GM19240 (cell line): ENCODE results near the gene CCR6.
A peak's percentile ranks its signal among the peaks of the same experiment; 100 is the strongest.
"Not testable (repeated sequence)": the region's sequence is repeated elsewhere in the genome, so short reads cannot be mapped to it uniquely, and the experiment has no call there.

ENCODE experiments used
- DNase-seq: peaks from one replicate; pipeline ENCODE4 v3.0.0; 2011; ENCODE audit warnings: low spot score; ENCODE audit not compliant: insufficient read length

CCR6 gene

DNA sequence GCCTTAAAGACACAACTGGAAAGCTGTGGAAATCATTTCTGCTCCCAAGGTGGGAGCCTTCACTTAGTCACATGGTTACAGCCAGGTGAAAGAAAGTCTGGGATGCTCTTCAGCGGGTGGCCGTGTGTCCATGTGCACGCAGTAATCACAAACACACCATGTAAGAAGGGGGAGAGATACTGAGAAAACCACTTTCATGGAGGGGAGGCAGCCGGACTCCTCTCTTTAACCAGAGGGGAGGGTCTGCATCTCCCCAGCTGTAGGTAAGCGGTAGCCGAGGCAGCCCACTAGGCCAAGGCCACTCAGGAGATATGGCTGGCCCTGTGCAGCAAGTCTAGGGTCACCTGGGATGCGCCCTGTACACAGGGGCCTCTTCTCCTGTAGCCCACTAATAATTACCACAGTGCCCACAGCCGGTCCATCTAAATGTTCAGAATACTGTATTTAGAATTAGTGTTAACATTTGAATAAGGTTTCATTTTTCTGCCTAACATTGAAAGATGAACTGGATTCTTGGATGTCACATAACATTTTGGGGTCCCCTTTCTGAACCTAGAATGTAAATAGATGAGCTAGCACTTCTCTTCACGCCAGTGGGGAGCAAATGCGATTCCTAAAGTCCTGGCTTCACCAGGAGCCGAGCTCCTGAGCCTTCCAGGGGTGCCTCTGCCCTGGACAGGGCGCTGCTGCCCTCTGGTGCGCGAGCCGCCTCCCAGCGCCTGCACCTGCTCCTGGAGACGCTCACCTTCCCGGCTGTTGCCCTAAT lies 19.0 kb downstream of the CCR6 start:
- DNase-seq = peak; percentile 54

DNA sequence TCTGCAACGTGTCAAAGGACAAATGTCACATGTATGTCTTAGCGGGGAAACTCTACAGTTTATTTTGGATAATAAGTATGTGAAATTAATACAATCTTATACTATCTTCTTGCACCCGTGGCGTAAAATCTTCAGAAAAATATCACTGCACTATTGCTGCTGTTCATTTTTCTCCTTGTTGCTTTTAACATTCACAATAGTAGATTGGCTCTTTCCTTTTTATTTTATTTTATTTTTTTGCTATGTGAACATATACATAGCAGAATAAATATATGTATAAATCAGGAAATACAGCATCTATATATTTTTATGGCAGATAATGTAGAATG lies 19.5 kb downstream of the CCR6 start:
- DNase-seq = no peak

DNA sequence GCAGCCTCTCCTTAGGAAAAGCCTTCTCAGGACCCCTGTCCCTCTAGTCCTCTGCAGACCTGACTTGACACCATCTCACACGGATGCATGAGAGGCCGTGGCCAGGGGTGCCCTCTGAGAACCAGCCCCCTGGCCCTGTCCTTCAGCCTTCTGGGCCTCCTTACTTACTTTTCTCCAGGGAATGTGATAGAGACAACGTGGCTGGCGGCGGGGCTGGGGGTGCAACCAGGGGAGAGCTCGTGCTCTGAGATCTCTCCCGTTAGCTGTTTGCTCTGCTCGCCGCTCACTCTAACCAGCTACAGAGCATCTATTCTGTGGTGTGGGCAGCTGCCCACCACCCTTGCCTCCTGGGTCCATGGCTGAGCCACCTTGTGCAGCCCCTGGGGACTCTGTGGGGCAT lies 20.1 kb downstream of the CCR6 start:
- no peak for DNase-seq

DNA sequence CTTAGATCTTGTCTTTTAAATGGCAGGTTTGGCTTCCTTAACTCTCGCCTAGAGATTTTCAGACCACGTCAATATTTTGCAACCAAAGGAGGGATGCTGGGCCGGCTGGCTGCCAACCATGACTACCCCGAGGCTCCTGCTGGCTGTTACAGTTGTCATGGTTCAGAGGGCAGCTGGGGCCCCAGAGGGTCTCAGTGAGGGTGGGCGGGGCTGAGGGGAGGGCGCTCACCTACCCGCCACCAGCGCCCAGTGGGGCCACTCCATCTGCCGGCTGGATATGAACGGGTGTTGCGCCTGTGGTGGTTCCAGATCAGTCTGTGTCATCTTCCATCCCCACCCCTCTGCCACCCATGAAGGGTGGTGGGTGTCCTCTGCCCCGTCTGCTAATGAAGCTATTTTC lies 22.6 kb downstream of the CCR6 start:
- no peak for DNase-seq

DNA sequence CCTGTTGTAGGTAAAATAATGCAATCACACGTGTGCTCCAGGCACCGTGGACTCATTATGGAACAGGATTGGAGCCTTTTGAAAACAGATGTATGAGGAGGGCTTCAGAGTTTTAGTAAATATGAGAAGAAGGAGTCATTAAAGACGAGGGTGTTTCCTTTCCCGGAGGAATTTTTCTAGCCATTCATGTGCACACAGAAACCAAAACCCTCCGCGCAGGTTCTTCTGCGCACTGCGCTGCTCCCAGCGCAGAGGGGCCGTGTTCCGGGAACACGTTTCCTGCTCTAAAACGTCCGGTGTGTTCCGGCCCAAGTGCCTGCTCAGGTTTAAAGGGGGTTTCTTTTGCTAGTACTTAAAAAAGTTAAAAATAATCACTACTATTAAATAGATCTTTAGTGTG lies 23.2 kb downstream of the CCR6 start:
- no peak for DNase-seq

DNA sequence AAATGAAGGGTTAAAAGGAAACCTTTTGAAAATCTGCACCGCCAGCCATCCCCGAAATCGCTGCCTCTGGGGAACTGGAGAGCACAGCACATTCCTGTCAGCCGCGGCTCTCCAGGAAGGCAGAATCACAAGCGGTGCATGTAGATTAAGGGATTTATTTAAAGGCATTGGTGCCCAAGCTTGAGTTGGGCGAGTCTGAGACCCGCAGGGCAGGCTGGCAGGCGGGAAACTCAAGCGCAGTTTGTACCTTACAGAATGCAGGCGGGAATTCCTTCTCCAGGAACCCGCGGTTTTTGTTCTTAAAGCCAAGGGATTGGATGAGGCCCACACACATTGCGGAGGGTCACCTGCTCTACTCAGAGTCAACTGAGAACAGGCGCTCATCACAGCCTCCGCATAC lies 24.1 kb downstream of the CCR6 start:
- no peak for DNase-seq

DNA sequence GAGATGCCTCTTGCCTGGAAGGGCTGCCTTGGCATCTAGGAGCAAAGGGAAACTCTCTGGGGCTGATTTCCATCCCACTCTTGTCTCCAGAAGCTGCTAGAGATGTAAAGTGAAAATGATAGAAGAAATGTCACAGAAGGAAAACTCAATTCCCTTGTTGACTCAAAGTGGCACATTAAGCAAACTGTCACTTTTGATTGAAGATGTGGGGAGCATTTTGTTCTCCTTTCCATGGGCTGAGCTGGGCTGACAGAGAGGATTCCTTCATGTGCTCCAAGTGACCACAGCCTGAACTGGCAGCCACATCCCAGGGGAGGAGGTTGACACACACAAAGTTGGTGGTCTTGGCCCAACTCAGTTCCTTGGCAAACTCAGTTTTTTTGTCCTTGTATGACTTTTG lies 25.1 kb downstream of the CCR6 start:
- DNase-seq = no peak

DNA sequence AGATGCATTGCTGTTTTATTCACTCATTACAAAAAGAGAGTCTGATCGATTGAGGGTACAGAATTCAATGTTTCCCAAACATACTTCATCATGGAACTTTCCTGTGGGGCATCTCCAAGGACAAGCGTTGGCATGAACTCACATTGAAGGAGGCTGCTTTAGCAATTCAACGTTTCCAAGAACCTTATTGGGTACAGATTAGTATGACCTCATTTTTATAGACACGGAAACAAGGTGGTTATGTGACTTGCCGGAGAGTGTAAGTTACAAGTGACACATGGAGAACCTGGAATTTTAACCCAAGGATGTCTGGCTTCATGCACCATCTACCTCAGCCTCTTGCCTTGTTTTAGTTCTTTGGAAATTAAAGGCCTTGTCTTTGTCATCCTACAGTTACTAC lies 26.1 kb downstream of the CCR6 start:
- no peak for DNase-seq

DNA sequence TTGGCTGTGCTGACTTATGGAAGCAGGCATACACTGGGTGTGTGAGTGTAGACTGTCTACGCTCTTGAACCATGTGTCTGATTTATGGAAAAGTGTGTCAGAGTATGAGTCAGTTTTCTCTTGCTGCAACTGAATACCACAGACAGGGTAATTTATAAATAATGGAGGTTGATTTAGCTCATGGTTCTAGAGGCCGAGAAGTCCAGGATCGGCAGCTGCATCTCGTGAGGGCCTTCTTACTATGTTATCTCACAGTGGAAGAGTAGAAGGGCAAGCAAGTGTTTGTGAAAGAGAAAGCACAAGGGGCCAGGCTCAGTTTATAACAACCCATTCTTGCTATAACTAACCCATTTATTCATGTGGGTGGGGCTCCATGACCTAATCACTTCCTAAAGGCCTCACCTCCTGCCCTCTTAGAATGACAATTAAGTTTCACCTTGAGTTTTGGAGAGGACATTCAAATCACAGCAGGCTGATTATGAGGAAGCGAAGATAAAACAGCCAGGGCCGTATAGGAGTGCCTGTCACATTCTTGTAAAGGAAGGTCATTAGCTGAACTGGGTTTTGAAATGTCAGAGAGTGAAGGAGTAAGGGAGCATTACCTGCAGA lies 28.1 kb downstream of the CCR6 start:
- peak; percentile 45 for DNase-seq

DNA sequence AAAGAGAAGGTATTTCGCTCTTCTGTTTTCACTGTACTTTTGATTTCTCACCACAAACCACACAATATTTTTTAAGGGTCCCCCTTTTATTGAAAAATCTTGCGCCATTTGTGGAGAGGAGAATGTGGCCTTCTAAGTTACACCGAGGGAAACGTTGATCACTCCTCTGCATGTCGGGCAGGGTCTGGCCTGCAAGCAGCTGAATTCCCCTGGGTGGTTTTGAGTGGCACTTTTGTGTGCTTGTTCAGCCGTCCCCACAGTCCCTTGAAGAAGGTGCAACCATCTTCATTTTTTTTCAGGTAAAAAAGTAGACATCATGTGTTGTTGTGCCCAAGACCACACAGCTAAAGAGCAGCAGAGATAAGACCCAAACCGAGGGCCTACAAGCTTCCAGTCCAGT lies 28.8 kb downstream of the CCR6 start:
- DNase-seq = no peak

DNA sequence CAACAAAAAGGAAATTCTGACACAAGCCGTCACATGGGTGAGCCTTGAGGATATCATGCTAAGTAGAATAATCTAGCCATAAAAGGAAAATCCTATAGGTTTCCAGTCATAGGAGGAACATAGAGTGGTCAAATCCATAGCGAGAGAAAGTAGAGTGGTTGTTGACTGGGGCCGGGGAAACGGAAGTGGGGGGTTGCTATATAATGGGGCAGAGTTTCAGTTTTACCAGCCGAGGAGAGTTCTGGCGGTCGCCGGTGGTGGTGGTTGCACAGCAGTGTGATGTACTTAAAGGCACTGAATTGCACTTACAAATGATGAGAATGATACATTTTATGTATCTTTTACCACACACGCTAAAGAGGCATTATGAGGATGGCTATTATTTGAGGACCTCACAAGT lies 30.0 kb downstream of the CCR6 start:
- DNase-seq = no peak

DNA sequence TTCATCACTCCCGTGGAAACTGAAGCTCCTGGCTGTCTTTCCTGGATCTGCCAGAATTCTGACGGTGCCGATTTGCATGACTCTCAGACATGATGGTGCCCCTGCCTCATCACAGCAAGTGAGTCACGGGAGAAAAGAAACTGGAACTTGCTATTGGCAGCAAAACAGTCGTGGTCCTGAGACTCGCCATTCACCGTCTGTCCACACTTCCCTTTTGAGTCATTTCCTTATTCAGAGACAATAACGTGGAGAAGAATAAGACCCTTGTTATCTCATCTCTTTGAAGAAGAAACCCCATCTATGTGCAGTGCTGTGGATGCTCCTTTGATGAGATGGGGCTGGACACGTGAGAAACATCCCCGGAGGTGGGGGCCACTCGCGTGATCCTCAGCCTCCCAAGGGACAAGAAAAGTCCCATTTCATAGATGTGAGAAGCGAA lies 30.6 kb downstream of the CCR6 start:
- peak; percentile 71 for DNase-seq

DNA sequence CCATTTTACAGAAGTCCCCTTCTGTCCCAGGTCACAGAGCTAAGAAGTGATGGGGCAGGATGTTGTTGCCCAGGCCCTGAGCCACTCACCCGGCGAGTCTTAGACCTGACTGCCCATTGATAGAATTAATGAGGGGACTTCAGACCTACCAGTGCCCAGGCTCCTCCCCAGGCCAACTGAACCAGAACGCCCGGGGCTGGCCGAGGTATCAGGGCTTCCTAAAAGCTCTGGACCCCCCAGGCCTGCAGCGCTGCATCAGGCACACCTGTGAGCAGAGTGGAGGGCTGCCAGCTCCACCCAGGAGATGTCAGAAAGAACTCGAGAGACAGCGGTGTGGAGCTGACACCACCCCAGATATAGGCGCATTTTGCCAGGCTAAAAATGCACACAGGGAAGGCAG lies 31.4 kb downstream of the CCR6 start:
- no peak for DNase-seq

DNA sequence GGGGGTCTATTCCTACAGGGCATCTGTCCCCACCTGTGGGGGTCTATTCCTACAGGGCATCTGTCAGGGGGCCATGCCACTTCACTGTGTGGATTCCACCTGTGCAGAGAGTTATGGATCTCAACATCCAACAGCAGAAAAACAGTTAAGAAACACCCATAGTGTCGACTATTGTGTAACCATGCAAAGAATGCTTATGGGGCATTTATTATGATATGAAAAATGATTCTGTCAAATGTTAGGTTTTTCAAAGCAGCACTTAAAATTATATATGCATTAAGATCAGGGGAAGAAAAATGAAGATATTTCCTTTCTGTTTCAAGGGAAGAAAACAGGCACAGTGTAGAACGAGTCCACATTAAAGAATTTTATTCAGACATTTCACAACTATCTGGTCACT lies 32.0 kb downstream of the CCR6 start:
- DNase-seq = no peak

DNA sequence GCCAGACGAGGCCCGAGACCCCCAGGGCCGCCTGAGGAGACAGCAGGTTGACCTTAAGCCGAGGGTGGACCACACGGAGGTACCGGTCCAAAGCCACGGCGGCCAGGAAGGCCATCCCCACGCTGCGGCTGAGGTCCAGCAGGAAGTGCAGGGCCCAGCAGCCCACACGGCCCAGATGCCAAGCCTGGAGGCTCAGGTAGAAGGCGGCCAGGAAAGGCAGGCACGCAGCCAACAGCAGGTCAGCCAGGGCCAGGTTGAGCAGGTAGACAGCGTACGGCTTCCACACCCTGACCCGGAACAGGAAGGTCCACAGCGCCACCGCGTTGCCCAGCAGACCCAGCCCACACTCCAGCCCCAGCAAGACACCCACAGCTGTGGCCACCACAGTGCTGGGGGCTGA lies 34.5 kb downstream of the CCR6 start:
- no peak for DNase-seq

DNA sequence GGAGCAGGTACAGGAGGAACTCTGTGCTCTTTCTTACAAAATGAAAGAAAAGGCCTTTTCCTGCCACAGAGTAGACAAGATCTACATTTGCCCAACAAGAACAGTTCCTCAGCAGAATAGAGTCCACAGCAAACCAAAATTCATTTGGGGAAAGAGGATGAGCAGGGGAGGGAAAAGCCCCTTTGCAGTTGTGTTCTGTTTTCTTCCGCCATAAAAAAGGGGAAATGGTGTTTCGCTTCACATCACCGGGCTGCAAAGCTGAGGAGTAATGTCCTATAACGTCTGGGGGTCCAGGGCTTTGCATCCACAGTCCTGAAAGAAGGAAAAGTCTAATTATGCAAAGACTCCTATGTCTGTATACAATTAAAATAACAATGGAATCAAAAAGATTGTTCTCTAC lies 35.0 kb downstream of the CCR6 start, which contains the start of gene GPR31:
TSS of gene GPR31 (minus strand) at position 118 of the 400 bp plus-strand sequence. CDS start 149 bp downstream, outside the sequence.
- DNase-seq = no peak

DNA sequence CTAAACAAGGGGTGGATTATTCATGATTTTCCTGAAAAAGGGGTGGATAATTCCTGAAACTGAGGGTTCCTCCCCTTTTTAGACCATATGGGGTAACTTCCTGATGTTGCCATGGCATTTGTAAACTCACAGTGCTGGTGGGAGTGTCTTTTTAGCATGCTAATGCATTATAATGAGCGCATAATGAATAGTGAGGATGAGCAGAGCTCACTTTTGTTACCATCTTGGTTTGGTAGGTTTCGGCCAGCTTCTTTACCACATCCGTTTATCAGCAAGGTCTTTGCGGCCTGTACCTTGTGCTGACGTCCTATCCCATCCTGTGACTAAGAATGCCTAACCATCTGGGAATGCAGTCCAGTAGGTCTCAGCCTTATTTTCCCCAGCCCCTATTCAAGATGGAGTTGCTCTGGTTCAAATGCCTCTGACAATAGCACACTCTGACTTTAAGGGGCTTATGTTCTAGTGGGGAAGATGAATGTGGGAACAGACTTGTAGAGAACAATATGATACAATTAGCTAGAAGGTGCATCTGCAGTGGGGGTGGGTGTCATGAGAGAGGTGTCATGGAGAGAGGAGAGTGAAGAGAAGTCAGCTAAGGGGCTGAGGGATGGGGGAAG lies 39.1 kb downstream of the CCR6 start:
- DNase-seq = no peak

DNA sequence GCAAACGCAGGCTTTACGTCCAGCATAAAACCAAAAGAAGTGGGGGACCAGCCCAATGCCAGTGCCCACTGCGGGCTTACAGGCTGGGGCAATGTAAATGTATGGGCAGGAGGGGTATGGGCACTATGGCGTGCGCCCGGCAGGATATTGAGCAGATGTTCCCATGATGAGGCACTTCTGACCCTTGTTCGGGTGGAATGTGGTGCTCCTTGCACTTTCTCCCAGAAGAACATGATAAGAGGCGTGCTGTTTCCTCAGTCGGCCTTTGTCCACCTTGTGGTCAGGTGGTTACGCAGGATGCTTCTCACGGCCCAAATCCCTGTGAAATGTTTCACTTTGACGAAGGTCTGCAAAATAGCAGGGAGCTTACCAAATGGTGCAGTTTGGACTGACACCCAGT lies 39.7 kb downstream of the CCR6 start:
- DNase-seq = no peak

DNA sequence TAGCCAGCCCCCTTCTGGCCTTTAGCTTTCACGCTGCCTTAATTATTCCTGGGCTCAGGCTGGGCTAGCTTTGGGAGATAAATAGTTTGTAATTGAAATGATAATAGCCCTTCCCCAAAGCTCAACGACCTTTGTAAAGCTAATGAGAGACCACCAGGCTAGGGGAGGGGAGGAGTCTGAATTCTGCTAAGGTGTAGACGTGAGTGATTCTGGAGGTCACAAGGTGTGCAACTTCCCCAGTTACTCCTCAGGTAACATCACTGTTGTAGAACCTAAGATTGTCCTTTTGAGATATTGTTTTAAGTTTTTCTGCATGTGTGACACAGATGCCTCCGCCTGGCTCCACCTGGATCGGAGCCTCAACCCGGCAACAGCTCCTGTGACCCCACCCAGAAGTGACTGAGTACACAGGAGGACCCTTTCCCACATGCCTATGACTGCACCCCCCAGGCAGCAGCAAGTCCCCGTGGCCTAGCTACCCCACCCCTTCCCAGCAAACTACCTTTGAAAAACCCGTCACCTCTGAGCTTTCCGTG lies 40.6 kb downstream of the CCR6 start:
- no peak for DNase-seq

DNA sequence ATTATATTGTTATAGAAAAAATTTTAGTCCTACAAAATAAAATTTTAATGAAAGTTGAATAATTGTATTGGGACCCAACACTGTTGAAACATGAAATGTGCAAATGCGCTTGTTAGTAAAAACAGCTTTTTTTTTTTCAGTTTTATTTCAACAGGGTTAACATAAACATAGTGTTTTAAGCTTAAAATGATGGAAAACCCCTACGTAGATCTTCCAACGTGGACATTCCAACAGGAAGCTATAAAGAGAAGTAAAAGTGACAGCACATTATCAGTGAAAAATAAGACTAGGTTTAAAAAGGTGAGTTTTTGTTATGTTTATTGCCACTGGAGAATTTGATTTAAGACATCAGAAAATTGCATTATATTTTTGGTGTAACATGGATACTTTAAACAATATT lies 41.4 kb downstream of the CCR6 start:
- DNase-seq = no peak

DNA sequence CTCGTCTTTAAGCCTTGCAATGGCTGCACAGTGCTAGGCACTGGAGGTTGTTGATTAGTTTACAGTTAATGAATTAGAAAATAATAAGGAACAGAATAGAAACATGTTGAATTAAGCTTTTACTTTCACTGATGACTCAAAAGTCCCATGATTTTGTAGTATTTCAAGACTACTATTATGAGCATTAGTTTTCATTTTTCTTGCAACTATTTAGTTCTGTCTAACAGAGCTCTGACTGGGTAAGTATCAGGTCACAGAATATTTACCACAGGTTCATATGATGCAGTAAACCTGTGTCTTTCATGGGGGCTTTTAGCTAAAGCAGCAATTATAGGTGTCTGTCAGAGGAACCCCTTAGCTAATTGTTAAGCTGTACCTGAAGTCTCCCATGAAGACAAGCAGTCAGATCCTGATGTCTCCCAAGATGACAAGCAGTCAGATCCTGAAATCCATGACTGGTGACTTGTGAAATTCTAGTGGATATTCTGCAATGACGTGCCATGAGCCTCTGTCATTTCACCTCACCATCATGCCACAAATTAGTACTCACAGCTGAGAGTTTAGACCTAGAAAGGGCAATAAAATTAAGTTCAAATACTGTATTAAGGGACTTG lies 43.1 kb downstream of the CCR6 start:
- DNase-seq = no peak

DNA sequence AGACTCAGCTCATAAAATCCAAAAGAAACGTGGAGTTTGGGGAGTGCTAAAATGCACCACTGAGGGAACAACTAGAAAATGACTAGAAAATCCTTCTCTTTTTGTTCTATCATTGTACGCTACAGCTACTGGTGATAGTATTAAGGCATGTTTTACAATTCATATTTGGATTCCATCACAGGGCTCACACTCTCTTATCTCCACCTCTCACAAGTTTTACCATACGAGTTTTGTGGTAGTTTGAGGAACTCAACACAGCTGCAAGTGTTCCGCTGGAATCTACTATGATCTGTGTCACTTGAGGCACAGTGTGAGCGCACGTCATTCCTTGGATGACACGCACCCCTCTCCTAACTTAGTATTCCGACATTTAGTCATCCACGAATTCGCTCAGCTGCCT lies 44.8 kb downstream of the CCR6 start:
- not testable (repeated sequence) for DNase-seq
